H1 (cell line): ENCODE results near the gene RMC1. TPM values are rescaled to one million over a fixed set of nuclear protein-coding genes. Genes with fewer than 3 reads are reported as not detected.

ENCODE experiments used
- CTCF ChIA-PET: fragments of 300-600 bp; sonication (Branson Sonifier 250); formaldehyde crosslinking; loops from one replicate; lab custom pipeline; 2021; ENCODE audit not compliant: partially characterized antibody; lab: Charles Lee
- POLR2A ChIA-PET: fragments of 300-600 bp; sonication (Branson Sonifier 250); formaldehyde crosslinking; loops from one replicate; lab custom pipeline; 2021; ENCODE audit warnings: inconsistent platforms; ENCODE audit not compliant: partially characterized antibody; lab: Charles Lee
- DNase-seq, 2 experiments: peaks; one replicate each; pipeline versions ENCODE4 v3.0.0 to v3.0.0-alpha.2; 2010 to 2022; ENCODE audit warnings: low spot score in 2 of 2, low read depth in 1 of 2, mixed read lengths in 1 of 2
- FAIRE-seq: peaks from 2 replicates; lab custom pipeline; 2011; peaks lifted over from hg19 to GRCh38; lab: Jason Lieb, UNC
- H2AFZ ChIP-seq: 2 replicates; pipeline ENCODE4 v1.8.1; 2012; ENCODE audit warnings: low read length, inconsistent platforms
- H2AK5ac ChIP-seq: 2 replicates; pipeline ENCODE4 v1.6.1; 2013; ENCODE audit warnings: low read depth, low read length
- H2BK120ac ChIP-seq: replicated peaks from 2 replicates; pipeline ENCODE3; 2013; ENCODE audit warnings: low read depth, low read length, inconsistent platforms
- H2BK12ac ChIP-seq: 2 replicates; pipeline ENCODE4 v1.6.1; 2013; ENCODE audit warnings: low read depth, low read length
- H2BK15ac ChIP-seq: 2 replicates; pipeline ENCODE4 v1.6.1; 2013; ENCODE audit warnings: low read length
- H2BK20ac ChIP-seq: 2 replicates; pipeline ENCODE4 v1.6.1; 2013; ENCODE audit warnings: low read length
- H2BK5ac ChIP-seq: 2 replicates; pipeline ENCODE4 v1.6.1; 2013; ENCODE audit warnings: low read depth, low read length
- H3K14ac ChIP-seq: 2 replicates; pipeline ENCODE4 v1.6.1; 2013; ENCODE audit warnings: inconsistent platforms; ENCODE audit not compliant: insufficient read length
- H3K18ac ChIP-seq: 2 replicates; pipeline ENCODE4 v1.6.1; 2013; ENCODE audit warnings: low read length; ENCODE audit errors: extremely low read depth
- H3K23ac ChIP-seq: 2 replicates; pipeline ENCODE4 v1.6.1; 2013; ENCODE audit warnings: inconsistent platforms; ENCODE audit not compliant: insufficient read length
- H3K23me2 ChIP-seq: 2 replicates; pipeline ENCODE4 v1.6.1; 2013; ENCODE audit warnings: low read depth, low read length
- H3K27ac ChIP-seq: 2 replicates; pipeline ENCODE4 v1.6.1; 2011; ENCODE audit warnings: low read depth, low read length, inconsistent platforms
- H3K27me3 ChIP-seq, 4 experiments: replicated peaks in 1 of 4; 1 replicate in 1 of 4; 2 replicates in 3 of 4; pipeline versions ENCODE4 v1.6.1 to v1.8.1; 2011 to 2013; ENCODE audit warnings: low read length in 3 of 4, mild to moderate bottlenecking in 3 of 4, inconsistent platforms in 2 of 4, mixed read lengths in 2 of 4, moderate library complexity in 1 of 4; ENCODE audit not compliant: control insufficient read depth in 3 of 4, insufficient read depth in 3 of 4; ENCODE audit errors: extremely low read depth in 1 of 4
- H3K36me3 ChIP-seq, 4 experiments: 2 replicates each; pipeline versions ENCODE4 v1.6.1 to v1.8.1; 2011 to 2013; ENCODE audit warnings: mild to moderate bottlenecking in 4 of 4, low read length in 3 of 4, moderate library complexity in 2 of 4, control low read depth in 1 of 4, inconsistent platforms in 1 of 4; ENCODE audit not compliant: insufficient read depth in 4 of 4, control insufficient read depth in 2 of 4
- H3K4ac ChIP-seq: replicated peaks from 2 replicates; pipeline ENCODE3; 2013; ENCODE audit warnings: low read length, low read depth, mixed read lengths, inconsistent platforms; ENCODE audit not compliant: insufficient read length
- H3K4me1 ChIP-seq, 4 experiments: replicated peaks in 1 of 4; 1 replicate in 1 of 4; 2 replicates in 3 of 4; pipeline versions ENCODE4 v1.6.1 to v1.8.1; 2011 to 2013; ENCODE audit warnings: low read length in 3 of 4, inconsistent platforms in 2 of 4, mixed read lengths in 1 of 4; ENCODE audit not compliant: insufficient read depth in 4 of 4, control insufficient read depth in 3 of 4
- H3K4me2 ChIP-seq, 2 experiments: 2 replicates each; pipeline versions ENCODE4 v1.6.1 to v1.8.1; 2011 to 2013; ENCODE audit warnings: low read depth in 2 of 2, low read length in 2 of 2, control low read depth in 1 of 2, inconsistent platforms in 1 of 2, mild to moderate bottlenecking in 1 of 2; ENCODE audit not compliant: insufficient read depth in 1 of 2
- H3K4me3 ChIP-seq, 4 experiments: fragments of 200-600, 300-600 bp in 1 of 4; sonication (generic), shearing (Covaris generic), sonication (Bioruptor Twin) in 1 of 4; 2 replicates each; pipeline versions ENCODE4 v1.5.1 to v1.8.1; 2011 to 2016; ENCODE audit warnings: low read length in 4 of 4, low read depth in 3 of 4, control low read depth in 2 of 4, inconsistent platforms in 2 of 4, mild to moderate bottlenecking in 2 of 4, mixed read lengths in 1 of 4, moderate library complexity in 1 of 4; ENCODE audit not compliant: insufficient read depth in 2 of 4; ENCODE audit errors: extremely low read depth in 1 of 4
- H3K56ac ChIP-seq: replicated peaks from 2 replicates; pipeline ENCODE3; 2013; ENCODE audit warnings: low read depth, mild to moderate bottlenecking, mixed read lengths, low read length, inconsistent platforms; ENCODE audit not compliant: insufficient read length
- H3K79me1 ChIP-seq: 2 replicates; pipeline ENCODE4 v1.6.1; 2013; ENCODE audit warnings: low read depth, low read length, control low read depth
- H3K79me2 ChIP-seq, 2 experiments: 2 replicates each; pipeline versions ENCODE4 v1.6.1 to v1.8.1; 2012 to 2013; ENCODE audit warnings: low read length in 2 of 2, mild to moderate bottlenecking in 2 of 2, inconsistent platforms in 1 of 2; ENCODE audit not compliant: insufficient read depth in 2 of 2, control insufficient read depth in 1 of 2
- H3K9ac ChIP-seq, 4 experiments: replicated peaks in 1 of 4; 1 replicate in 1 of 4; 2 replicates in 3 of 4; pipeline versions ENCODE4 v1.6.1 to v1.8.1; 2011 to 2013; ENCODE audit warnings: low read depth in 3 of 4, low read length in 3 of 4, control low read depth in 2 of 4, mild to moderate bottlenecking in 2 of 4, moderate library complexity in 2 of 4, inconsistent platforms in 1 of 4; ENCODE audit errors: extremely low read depth in 1 of 4
- H3K9me3 ChIP-seq, 2 experiments: 2 replicates each; pipeline versions ENCODE4 v1.6.1 to v1.8.1; 2012 to 2013; ENCODE audit warnings: mild to moderate bottlenecking in 2 of 2, moderate library complexity in 2 of 2, control low read depth in 1 of 2, inconsistent platforms in 1 of 2, low read depth in 1 of 2, low read length in 1 of 2, mixed read lengths in 1 of 2; ENCODE audit not compliant: insufficient read depth in 2 of 2
- H4K20me1 ChIP-seq, 2 experiments: replicated peaks in 1 of 2; 2 replicates each; pipeline versions ENCODE3 to v1.8.1; 2011 to 2013; ENCODE audit warnings: inconsistent platforms in 2 of 2, low read length in 2 of 2, mild to moderate bottlenecking in 1 of 2; ENCODE audit not compliant: insufficient read depth in 2 of 2, control insufficient read depth in 1 of 2
- H4K5ac ChIP-seq: 2 replicates; pipeline ENCODE4 v1.6.1; 2013; ENCODE audit warnings: low read length, low read depth, mixed read lengths, inconsistent platforms; ENCODE audit not compliant: insufficient read length
- H4K8ac ChIP-seq: 2 replicates; pipeline ENCODE4 v1.8.0; 2013; ENCODE audit warnings: mild to moderate bottlenecking, moderate library complexity, low read length, inconsistent platforms; ENCODE audit not compliant: insufficient read depth; ENCODE audit errors: extremely low read depth
- H4K91ac ChIP-seq: replicated peaks from 2 replicates; pipeline ENCODE3; 2013; ENCODE audit warnings: low read length, mixed read lengths, inconsistent platforms; ENCODE audit not compliant: insufficient read length
- ASH2L ChIP-seq: fragments of 200-600, 300-600 bp; sonication (generic); IDR thresholded peaks from one replicate; pipeline ENCODE4 v1.7.1; 2017; ENCODE audit warnings: low read length
- E2F6 ChIP-seq: IDR thresholded peaks from 2 replicates; pipeline ENCODE4 v1.6.1; 2012; ENCODE audit warnings: inconsistent platforms
- EZH2 ChIP-seq: fragments of 200-600 bp; sonication (generic); IDR thresholded peaks from 2 replicates; pipeline ENCODE4 v1.7.1; 2012; ENCODE audit warnings: low read depth, mild to moderate bottlenecking, moderate library complexity, low read length, inconsistent platforms; ENCODE audit not compliant: severe bottlenecking
- JUN ChIP-seq: IDR thresholded peaks from 2 replicates; pipeline ENCODE4 v1.6.1; 2011; ENCODE audit warnings: low read depth, mild to moderate bottlenecking, improper control_type of control experiment, low read length
- KDM5A ChIP-seq: fragments of 200-600 bp; IDR thresholded peaks from 2 replicates; pipeline ENCODE4 v1.7.1; 2012; ENCODE audit warnings: mild to moderate bottlenecking, low read length, inconsistent platforms, mixed read lengths
- MAFK ChIP-seq: IDR thresholded peaks from 2 replicates; pipeline ENCODE4 v1.6.1; 2012; ENCODE audit warnings: low read depth, mild to moderate bottlenecking, improper control_type of control experiment, low read length
- MAX ChIP-seq: IDR thresholded peaks from 2 replicates; pipeline ENCODE4 v1.6.1; 2012; ENCODE audit warnings: inconsistent platforms
- POLR2A ChIP-seq, 2 experiments: IDR thresholded peaks; 1 replicate in 1 of 2; 2 replicates in 1 of 2; pipeline ENCODE4 v1.6.1; 2011; ENCODE audit warnings: low read depth in 2 of 2, low read length in 2 of 2, mild to moderate bottlenecking in 2 of 2; ENCODE audit errors: control extremely low read depth in 1 of 2
- SIN3A ChIP-seq, 2 experiments: IDR thresholded peaks in 1 of 2; conservative IDR thresholded peaks in 1 of 2; 2 replicates each; pipeline ENCODE4 v1.6.1; 2011 to 2012; ENCODE audit warnings: low read length in 2 of 2, improper control_type of control experiment in 1 of 2, low read depth in 1 of 2, mild to moderate bottlenecking in 1 of 2
- SIRT6 ChIP-seq: IDR thresholded peaks from one replicate; pipeline ENCODE4 v1.7.1; 2012; ENCODE audit warnings: low read length, inconsistent platforms
- TBP ChIP-seq: IDR thresholded peaks from 2 replicates; pipeline ENCODE4 v1.6.1; 2011; ENCODE audit warnings: low read depth, low read length, improper control_type of control experiment
- ZNF274 ChIP-seq: IDR thresholded peaks from 2 replicates; pipeline ENCODE4 v1.7.0; 2012; ENCODE audit warnings: low read length, borderline replicate concordance; ENCODE audit errors: extremely low read depth
- WGBS, 2 experiments: shearing (Covaris generic) in 1 of 2; methylation state at CpG; one replicate each; pipeline versions ENCODE4 v1.1.6 to v1.1.7; 2013 to 2015; ENCODE audit warnings: low lambda C conversion rate in 2 of 2, mixed read lengths in 2 of 2, inconsistent platforms in 1 of 2, low coverage in 1 of 2, missing lambda C conversion rate in 1 of 2; ENCODE audit not compliant: insufficient replicate concordance in 2 of 2, insufficient coverage in 1 of 2, insufficient read length in 1 of 2; ENCODE audit errors: extremely low coverage in 1 of 2, missing lambda C conversion rate in 1 of 2; 5-methylcytosine and 5-hydroxymethylcytosine counted together
- polyA plus RNA-seq, 7 experiments: library from polyadenylated mRNA; depleted of rRNA in 3 of 7; stranded (reverse) in 5 of 7; unstranded in 2 of 7; fragments of >200 nt in 5 of 7; fragments of 200-250 nt in 2 of 7; gene quantifications; 1 replicate in 5 of 7; 2 replicates in 1 of 7; 4 replicates in 1 of 7; pipeline versions ENCODE4 v1.2.1 to v1.2.3, GENCODE V29; 2011 to 2013; ENCODE audit warnings: missing spikeins in 2 of 7, mixed read lengths in 2 of 7
- total RNA-seq: library from RNA; stranded (reverse); fragmentation: NEBNext Ultra II Directional; extraction: Animal tissue kit (Norgen Biotek cat#: 25700); gene quantifications from 2 replicates; pipeline ENCODE4 v1.2.1, GENCODE V29; 2021

RMC1 gene
- total and polyA plus RNA-seq, 2 of the 8 experiments (the other 6 are each of a cell fraction or from before 2014, with no cell fraction given): 16.4 to 20.1 TPM

DNA sequence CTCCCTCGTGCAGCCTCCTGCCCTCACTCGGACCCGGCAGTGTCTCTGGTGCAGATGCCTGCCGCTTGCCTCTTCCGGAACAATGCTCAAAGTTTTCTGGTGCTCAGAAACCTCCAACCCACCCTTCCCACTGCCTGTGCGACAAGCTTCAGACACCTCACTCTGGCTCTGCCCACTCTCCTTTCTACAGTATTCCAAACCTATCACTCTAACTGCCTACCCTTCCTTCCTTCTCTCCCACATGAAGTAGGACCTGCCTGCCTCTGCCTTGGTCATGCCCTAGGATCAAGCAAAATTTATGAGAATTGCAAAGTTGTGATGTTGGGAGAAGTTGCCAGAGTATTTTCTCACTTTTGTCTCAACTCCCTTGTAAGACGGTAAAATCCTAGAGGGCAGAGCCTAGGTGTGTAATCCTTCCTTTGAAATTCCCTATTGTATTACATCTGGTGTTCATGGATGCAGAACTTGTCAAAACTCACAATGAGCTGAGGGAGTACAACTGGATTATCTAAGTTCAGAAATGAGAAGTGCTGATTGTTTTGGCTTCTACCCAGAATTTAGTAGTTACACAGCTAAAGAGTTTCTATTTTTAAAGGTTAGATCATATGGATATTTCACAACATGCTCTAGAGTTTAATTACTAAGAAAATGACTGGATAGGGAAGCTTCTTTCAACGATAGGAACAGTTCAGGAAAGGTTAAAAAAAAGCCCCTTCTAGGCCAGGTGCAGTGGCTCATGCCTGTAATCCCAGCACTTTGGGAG lies 75.8 kb downstream of the RMC1 start:
- Histone ChIP-seq H3K4ac (no peak overlapping the region), H3K56ac (no peak overlapping the region), H3K79me1 (peaks cover 6% of the 10 kb centered on the region), H2BK12ac (no peak overlapping the region), H3K23me2 (no peaks in the 10 kb centered on the region), H2BK120ac (no peak overlapping the region), H2BK20ac (no peak overlapping the region), H2AFZ (no peak overlapping the region), H3K36me3 (peaks cover 0 to 6% (median 2%) of the 10 kb centered on the region in 4 experiments; a peak in 3 of 8 replicates), H3K4me2 (no peak overlapping the region), H3K27me3 (no peaks in the 10 kb centered on the region), H2AK5ac (no peak overlapping the region), H3K9ac (no peak overlapping the region), H3K23ac (no peak overlapping the region), H3K14ac (no peak overlapping the region), H3K4me1 (peaks cover 0 to 4% (median 3%) of the 10 kb centered on the region in 4 experiments; a peak in 3 of 7 replicates), H3K27ac (no peak overlapping the region), H3K4me3 (no peak overlapping the region), H3K18ac (no peak overlapping the region), H4K8ac (no peak overlapping the region), H3K9me3 (no peaks in the 10 kb centered on the region), H4K5ac (no peak overlapping the region), H4K20me1 (peaks cover 0 to 6% of the 10 kb centered on the region in 2 experiments), H2BK5ac (no peak overlapping the region), H4K91ac (no peak overlapping the region), H3K79me2 (peaks cover 0 to 47% of the 10 kb centered on the region in 2 experiments; a peak in 2 of 4 replicates), H2BK15ac (no peak overlapping the region)
- FAIRE-seq: no peak
- CTCF ChIA-PET: interaction anchor here (1.0 to 1.3 kb wide), 3 partner anchors 8 to 22 kb away, joined by 3 read pairs; no protein-coding TSS in a partner anchor
- DNase-seq: no peak
- POLR2A ChIA-PET: no interaction called here
- 93% methylated on average over 8 of the region's 8 CpGs; no CpG with 5 or more reads in 1 of the 2 experiments for WGBS, 2 experiments
- no peak for TF ChIP-seq JUN
- TF ChIP-seq MAFK: no peak
- no peak for TF ChIP-seq ASH2L
- TF ChIP-seq ZNF274: no peak
- no peak for TF ChIP-seq KDM5A
- no peak for TF ChIP-seq TBP
- TF ChIP-seq E2F6: no peak
- TF ChIP-seq SIRT6: no peak
- no peak for TF ChIP-seq EZH2
- no peak for TF ChIP-seq MAX
- TF ChIP-seq SIN3A (conservative IDR thresholded peaks at IDR 0.05 in 1 of 2, IDR thresholded peaks at IDR 0.05 in 1 of 2; ENCODE audit: low read depth in 1 of 2, low read length in 2 of 2): no peak
- TF ChIP-seq POLR2A (IDR thresholded peaks at IDR 0.05; ENCODE audit: control extremely low read depth in 1 of 2, low read depth in 2 of 2, low read length in 2 of 2): no peak
